Activated CD4-positive, alpha-beta T cell treated with anti-CD3 and anti-CD28 coated beads, Interleukin-2, amount 50 U/mL, for 16 hours (primary cell): ENCODE data around the gene BLCAP.
"Not testable (repeated sequence)": the region's sequence is repeated elsewhere in the genome, so short reads cannot be mapped to it uniquely, and the experiment has no call there.

Experiments
- DNase-seq: peaks from one replicate; pipeline ENCODE4 v3.0.0-alpha.2; 2020

The BLCAP gene

GRCh38 chr20:37479925-37480691, 47.6 kb downstream of the BLCAP start:
- no peak for DNase-seq

DNA sequence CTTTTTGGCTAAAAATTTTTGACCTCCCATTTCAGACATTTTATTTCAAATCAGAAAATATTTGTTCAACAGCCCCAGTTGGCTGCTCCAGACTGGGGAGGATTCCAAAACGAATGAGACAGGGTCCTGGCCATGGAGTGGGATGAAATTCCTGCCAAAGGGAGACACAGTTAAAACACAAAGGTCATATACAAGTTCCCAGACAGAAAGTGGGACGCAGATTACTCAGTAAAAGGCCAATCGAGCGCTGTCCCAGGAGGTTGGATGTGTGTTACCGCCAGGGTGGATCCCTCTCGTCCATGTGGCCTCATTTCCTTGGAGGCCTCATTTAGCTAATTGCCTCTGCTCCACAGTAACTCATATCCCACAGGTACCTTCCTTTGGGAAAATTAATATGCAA, 48.4 kb downstream of the BLCAP start:
- no peak for DNase-seq

DNA sequence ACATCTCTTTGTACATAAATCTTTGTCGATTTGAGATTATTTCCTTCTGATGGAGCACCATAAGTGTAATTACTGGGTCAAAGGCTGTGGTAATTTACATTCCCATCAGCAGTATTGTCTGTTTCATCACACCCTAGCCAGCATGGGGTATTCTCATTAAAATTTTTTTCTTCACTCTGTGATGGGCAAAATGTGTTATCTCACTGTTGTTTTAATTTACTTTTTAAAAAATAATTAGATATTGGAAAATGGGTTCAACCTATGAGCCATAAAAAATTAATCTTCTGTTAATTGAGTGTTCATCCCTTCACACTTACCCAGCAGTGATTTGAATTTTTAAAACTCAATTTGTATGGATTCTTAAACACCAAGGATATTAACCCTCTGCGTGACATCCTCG, 50.6 kb downstream of the BLCAP start:
- no peak for DNase-seq

DNA sequence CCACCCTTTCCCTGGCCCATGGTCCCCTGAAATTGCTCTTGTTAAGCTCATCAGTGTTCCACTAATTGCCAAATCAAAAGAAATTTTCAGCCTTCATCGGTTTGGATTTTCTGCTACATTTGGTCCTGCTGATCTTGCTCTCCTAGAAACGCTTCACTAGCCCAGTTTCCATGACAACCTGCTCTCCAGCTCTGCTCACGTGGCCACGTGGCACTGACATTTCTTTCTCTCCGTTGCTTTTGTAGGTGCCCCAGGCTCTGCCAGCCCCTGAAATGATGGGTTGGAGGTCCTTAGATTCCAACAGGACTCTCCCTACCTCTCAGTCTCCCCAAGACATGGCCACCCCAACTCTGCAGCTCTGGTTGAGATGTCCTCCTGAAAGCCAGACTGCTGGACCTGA, 52.4 kb downstream of the BLCAP start:
- DNase-seq = no peak

GRCh38 chr20:37474386-37474785, 53.3 kb downstream of the BLCAP start:
- DNase-seq = no peak

DNA sequence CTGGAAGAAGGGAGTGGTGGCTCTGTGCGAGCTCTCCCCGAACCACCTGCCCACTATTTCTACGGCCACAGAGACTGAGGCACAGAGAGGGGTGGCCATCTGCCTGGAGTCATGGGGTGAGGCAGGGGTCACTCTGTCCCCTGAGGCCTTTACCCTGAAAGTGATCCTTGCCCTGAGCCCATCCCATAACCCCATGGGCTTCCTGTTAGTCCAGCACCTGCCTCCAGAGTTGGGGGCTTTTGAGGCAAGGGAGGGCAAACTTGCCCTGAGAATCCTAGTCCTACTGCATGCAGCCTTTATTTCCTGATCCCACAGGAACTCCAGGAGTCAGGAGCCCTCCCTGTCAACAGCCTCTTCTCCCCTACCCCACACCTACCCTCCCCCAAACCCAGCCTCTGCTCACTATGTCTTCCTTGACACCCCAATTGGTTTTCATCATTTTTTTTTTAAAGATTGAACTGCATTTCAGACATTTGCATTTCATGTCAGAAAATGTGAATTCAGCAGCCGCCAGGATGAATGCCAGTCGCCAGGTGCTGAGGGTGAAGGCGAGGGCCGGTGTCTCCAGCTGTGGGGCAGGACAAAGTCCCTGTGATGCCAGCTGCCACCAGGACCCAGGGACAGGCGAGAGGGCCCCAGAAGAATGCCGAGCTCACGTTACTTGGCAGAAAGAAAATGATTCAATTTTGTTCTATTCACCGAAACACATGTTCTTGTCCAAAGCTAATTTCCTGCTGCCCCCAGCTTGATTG, 54.3 kb downstream of the BLCAP start:
- no peak for DNase-seq

- DNase-seq = not testable (repeated sequence)
Observed at GRCh38 chr20:37472435-37472834, 55.2 kb downstream of the BLCAP start.

- DNase-seq = no peak
Observed at GRCh38 chr20:37471741-37472235, 55.9 kb downstream of the BLCAP start.

- not testable (repeated sequence) for DNase-seq
Observed at GRCh38 chr20:37470190-37470589, 57.5 kb downstream of the BLCAP start.

DNA sequence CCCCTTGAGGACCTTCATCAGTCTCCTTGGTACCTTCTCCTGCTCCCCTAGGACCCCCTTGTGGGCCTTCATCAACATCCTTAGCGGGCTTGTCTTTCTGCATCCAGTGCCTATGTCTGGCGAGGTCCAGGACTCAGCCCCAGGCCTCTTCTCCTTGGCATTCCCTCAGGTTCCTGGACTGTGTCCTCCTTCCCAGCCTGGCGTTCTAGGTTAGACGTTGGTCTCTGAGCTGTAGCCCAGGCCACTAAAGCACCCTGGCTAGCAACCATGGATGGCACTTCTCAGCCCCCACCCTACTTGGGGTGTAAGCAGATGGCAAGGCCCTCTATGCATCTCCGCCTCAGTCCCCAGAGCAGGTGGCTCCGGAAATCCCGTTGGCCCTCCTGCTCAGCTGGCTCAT, 58.1 kb downstream of the BLCAP start:
- DNase-seq = no peak

DNA sequence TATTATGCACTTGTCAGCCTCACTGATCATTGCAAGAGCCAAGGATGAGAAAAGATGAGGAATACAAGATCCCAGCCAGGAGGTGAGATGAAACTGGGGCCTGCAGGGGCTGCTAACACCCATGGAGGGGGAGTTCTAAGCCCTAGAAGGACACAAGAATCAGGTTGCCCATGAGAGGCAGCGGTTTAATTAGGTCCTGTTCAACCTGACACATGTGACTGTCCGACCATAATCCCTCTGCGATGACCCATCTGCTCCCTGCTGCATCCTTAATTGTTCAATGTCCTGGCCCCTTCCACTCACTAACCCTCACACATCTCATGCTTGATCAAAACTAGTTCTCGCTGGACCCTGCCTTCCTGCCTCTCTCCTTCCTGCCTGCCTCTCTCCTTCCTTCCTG, 58.8 kb downstream of the BLCAP start:
- no peak for DNase-seq
